SK-N-SH treated with all-trans-retinoic acid at 6 μM for 48 hours (cell line): Measurements from ENCODE around the gene DUSP16.

Experiments
- ARNTL ChIP-seq: fragments of 450-650 bp; formaldehyde crosslinking; IDR thresholded peaks from 2 replicates; pipeline ENCODE4 v1.5.0; 2020; ENCODE audit warnings: low read depth, mild to moderate bottlenecking, moderate library complexity, borderline replicate concordance
- BACH2 ChIP-seq: fragments of 250-450 bp; sonication (Bioruptor Pico); IDR thresholded peaks from 2 replicates; pipeline ENCODE4 v1.9.0; 2021; ENCODE audit warnings: mild to moderate bottlenecking, borderline replicate concordance
- CREB5 ChIP-seq: fragments of 250-450 bp; sonication (Bioruptor Pico); IDR thresholded peaks from 2 replicates; pipeline ENCODE4 v1.5.1; 2020; ENCODE audit warnings: low read depth, mild to moderate bottlenecking, moderate library complexity
- CSDC2 ChIP-seq: fragments of 250-450 bp; sonication (Bioruptor Pico); IDR thresholded peaks from 2 replicates; pipeline ENCODE4 v1.5.0; 2020; ENCODE audit warnings: mild to moderate bottlenecking, moderate library complexity
- CSRNP3 ChIP-seq: fragments of 250-450 bp; sonication (Bioruptor Pico); IDR thresholded peaks from 2 replicates; pipeline ENCODE4 v1.5.1; 2021; ENCODE audit warnings: mild to moderate bottlenecking, moderate library complexity
- GLIS3 ChIP-seq: fragments of 250-450 bp; sonication (Bioruptor Pico); IDR thresholded peaks from 2 replicates; pipeline ENCODE4 v1.5.0; 2020; ENCODE audit warnings: mild to moderate bottlenecking, moderate library complexity
- ISL1 ChIP-seq: fragments of 250-450 bp; sonication (Bioruptor Pico); IDR thresholded peaks from 2 replicates; pipeline ENCODE4 v2.1.2; 2022; ENCODE audit warnings: mild to moderate bottlenecking, moderate library complexity
- PATZ1 ChIP-seq: fragments of 250-450 bp; sonication (Bioruptor Pico); IDR thresholded peaks from 2 replicates; pipeline ENCODE4 v1.8.0; 2020; ENCODE audit warnings: mild to moderate bottlenecking, moderate library complexity, borderline replicate concordance
- RARB ChIP-seq: fragments of 250-450 bp; sonication (Bioruptor Pico); IDR thresholded peaks from 2 replicates; pipeline ENCODE4 v1.8.0; 2021; ENCODE audit warnings: mild to moderate bottlenecking, moderate library complexity

- TF ChIP-seq RARB (CRISPR knock-in tag), result no peak
- TF ChIP-seq BACH2 (CRISPR knock-in tag), result no peak
- TF ChIP-seq CSDC2 (CRISPR knock-in tag), result no peak
- no peak for TF ChIP-seq CSRNP3 (CRISPR knock-in tag)
- TF ChIP-seq ISL1 (CRISPR knock-in tag), result no peak
- TF ChIP-seq PATZ1 (CRISPR knock-in tag), result no peak
- TF ChIP-seq ARNTL, result no peak
- TF ChIP-seq CREB5 (CRISPR knock-in tag), result no peak
- TF ChIP-seq GLIS3 (CRISPR knock-in tag), result no peak
These were observed 95.4 kb downstream of the DUSP16 start for GRCh38 chr12:12467264-12467663.
